DMS114 treated with DMSO at 0.1 percent for 48 hours (cell line): ENCODE measurements around the gene MAN1B1.
"Not testable (repeated sequence)": the region's sequence is repeated elsewhere in the genome, so short reads cannot be mapped to it uniquely, and the experiment has no call there.

Source experiments
- DNase-seq: peaks from one replicate; lab custom pipeline; 2025; ENCODE audit not compliant: unreplicated experiment; lab: John Stamatoyannopoulos, UW

The MAN1B1 gene

GRCh38 chr9:137052293-137052692 is 34.5 kb upstream of the MAN1B1 start:
- DNase-seq, result no peak

GRCh38 chr9:137052998-137053943 is 33.5 kb upstream of the MAN1B1 start:
- DNase-seq, result no peak

GRCh38 chr9:137053944-137054931 is 32.5 kb upstream of the MAN1B1 start, which contains the start of gene ENTPD2:
TSS of gene ENTPD2 (minus strand) at chr9:137054061. CDS start at chr9:137053997, 64 bp downstream.
- no peak for DNase-seq

- no peak for DNase-seq
Observed at GRCh38 chr9:137054932-137055384, 31.8 kb upstream of the MAN1B1 start.

GRCh38 chr9:137055385-137056364 is 31.1 kb upstream of the MAN1B1 start:
- DNase-seq, result no peak

GRCh38 chr9:137056739-137057415 is 29.9 kb upstream of the MAN1B1 start:
- no peak for DNase-seq

GRCh38 chr9:137057545-137057944 is 29.2 kb upstream of the MAN1B1 start:
- DNase-seq, result no peak

GRCh38 chr9:137058521-137059234 is 28.1 kb upstream of the MAN1B1 start:
- no peak for DNase-seq

- no peak for DNase-seq
Observed at GRCh38 chr9:137062384-137062783, 24.4 kb upstream of the MAN1B1 start.

GRCh38 chr9:137062798-137063197 is 24.0 kb upstream of the MAN1B1 start:
- not testable (repeated sequence) for DNase-seq

- DNase-seq, result no peak
Observed at GRCh38 chr9:137063311-137064026, 23.3 kb upstream of the MAN1B1 start.

GRCh38 chr9:137064027-137064879 is 22.5 kb upstream of the MAN1B1 start:
- no peak for DNase-seq

- no peak for DNase-seq
Observed at GRCh38 chr9:137064880-137065164, 22.0 kb upstream of the MAN1B1 start.

- no peak for DNase-seq
Observed at GRCh38 chr9:137065336-137065967, 21.3 kb upstream of the MAN1B1 start.

- no peak for DNase-seq
Observed at GRCh38 chr9:137066096-137066861, 20.5 kb upstream of the MAN1B1 start.

GRCh38 chr9:137067860-137068538 is 18.8 kb upstream of the MAN1B1 start:
- peak; percentile 25 for DNase-seq
